GM18507 (cell line): ENCODE measurements around the gene PPP1R36.
"Not testable (repeated sequence)": the region's sequence is repeated elsewhere in the genome, so short reads cannot be mapped to it uniquely, and the experiment has no call there.

Experiments used
- DNase-seq: peaks from one replicate; pipeline ENCODE4 v3.0.0; 2011; ENCODE audit warnings: low read depth; ENCODE audit not compliant: insufficient read length; ENCODE audit errors: extremely low spot score
- FAIRE-seq: peaks from 2 replicates; lab custom pipeline; 2011; peaks lifted over from hg19 to GRCh38; lab: Jason Lieb, UNC

PPP1R36 gene

GRCh38 chr14:64604881-64605280 is 55.1 kb downstream of the PPP1R36 start:
- no peak for FAIRE-seq
- no peak for DNase-seq

GRCh38 chr14:64605926-64606685 is 56.3 kb downstream of the PPP1R36 start:
- DNase-seq: no peak
- no peak for FAIRE-seq

DNA sequence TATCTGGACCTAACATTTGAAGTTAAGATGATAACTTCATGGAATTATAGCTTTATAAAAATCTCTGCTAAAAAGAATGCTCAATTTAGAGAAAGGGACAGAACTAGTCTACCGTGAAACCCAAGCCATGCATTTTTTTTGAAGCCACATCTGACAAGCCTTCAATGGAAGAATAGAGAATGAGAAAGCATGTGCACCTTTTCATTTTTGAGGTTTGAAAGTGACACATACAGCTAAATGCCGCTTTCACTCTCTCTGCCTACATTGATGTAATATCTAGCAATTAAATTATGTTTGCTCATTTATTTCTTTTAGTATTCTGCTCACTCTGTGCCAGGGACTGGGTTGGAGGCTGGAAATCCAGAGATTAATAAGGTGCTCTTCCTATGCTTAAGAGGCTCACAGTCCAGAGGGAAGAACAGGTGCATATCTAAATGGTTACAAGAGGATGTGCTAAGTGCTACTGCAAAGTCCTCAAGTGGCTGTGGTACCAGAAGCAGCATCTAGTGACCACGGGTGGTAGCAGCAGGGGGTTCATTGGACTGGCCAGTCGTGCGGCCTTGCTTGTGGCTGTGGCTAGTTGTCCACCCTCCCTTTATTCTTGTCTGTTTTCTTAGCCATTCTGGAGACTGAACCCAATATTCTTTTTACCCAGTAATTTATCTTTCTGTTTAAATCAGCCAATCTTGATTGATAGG is 60.4 kb downstream of the PPP1R36 start:
- FAIRE-seq (no peak), DNase-seq (no peak)

- DNase-seq (no peak), FAIRE-seq (no peak)
These were observed 61.7 kb downstream of the PPP1R36 start for GRCh38 chr14:64611358-64612020.

GRCh38 chr14:64612021-64612380 is 62.2 kb downstream of the PPP1R36 start:
- FAIRE-seq (no peak), DNase-seq (no peak)

DNA sequence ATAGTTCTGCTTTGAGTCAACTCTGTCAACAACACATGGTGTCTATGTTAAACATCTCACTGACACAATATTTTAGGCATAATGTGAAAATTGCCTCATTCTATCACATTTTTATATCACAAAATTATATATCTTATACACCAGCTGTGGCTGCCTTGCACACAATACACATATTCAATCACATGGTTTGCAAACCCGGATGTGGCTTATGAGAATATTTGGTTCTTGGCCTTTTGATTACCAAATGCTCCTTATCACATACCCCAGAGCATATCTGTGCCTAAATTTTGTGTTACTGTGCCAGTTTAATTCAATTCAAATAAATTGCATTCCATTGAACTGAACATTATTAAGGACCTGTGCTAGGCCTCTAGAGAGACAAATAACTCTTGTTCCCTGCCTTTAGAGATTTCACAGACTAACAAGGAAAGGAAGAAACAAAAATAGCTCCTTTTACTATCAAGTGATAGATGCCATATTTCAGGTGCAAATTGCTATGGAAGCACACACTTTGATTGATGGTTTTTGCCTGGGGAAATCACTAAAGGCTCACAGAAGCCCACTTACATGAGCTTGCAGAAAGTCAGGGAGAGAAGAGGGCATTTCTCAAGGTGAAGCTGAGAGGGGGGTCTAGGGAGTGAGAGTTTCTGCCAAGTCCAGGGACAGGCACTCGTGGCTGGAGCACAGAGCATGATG is 63.4 kb downstream of the PPP1R36 start:
- no peak for FAIRE-seq

DNA sequence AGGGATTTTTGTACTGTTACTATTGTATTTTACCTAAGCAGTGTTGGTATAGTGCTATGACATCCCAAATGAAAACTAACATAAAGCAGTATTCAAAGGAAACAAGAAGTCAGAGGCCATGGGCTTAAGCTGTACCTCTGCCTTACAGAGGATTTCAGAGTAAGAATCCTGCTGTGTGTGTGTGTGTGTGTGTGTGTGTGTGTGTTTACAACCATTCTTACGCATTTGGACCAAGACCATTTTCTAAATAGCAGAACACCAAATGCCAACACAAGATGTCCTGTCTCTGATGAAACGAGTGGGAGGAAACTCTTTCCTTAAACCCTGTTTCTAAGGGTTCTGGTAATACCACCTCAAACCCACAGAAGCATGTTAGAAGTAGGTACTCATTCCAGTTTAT is 64.4 kb downstream of the PPP1R36 start:
- DNase-seq: no peak
- FAIRE-seq: no peak

More for the DNA sequence above, 63.4 kb downstream of the PPP1R36 start:
- no peak for DNase-seq

DNA sequence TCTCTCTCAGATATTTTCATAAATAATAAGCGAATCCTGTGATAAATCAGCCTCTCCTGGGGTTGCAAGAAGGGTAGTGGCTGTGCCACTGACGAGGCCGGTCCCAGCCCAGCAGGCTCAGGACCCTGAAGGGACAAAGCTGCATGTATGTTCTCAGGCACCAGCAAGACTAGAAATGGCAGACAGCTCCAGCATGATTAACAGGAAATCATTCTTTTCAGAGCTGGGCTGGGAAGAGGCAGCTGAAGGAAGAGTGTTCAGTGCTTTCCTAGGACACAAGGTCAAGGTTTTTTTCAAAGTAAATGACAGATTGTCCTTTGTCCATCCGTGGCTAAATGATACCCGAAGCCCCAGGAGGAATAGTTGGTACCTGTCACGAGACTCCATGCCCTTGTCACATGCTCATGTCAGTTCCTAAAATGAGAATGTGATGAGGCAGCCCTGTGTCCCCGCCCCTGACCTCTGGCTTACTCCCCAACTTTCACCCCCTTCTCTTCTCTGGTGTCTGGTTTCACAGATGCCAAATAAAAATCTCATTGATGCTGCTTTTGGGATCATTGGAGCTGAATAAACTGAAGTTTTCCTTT is 65.1 kb downstream of the PPP1R36 start:
- DNase-seq: no peak
- no peak for FAIRE-seq

DNA sequence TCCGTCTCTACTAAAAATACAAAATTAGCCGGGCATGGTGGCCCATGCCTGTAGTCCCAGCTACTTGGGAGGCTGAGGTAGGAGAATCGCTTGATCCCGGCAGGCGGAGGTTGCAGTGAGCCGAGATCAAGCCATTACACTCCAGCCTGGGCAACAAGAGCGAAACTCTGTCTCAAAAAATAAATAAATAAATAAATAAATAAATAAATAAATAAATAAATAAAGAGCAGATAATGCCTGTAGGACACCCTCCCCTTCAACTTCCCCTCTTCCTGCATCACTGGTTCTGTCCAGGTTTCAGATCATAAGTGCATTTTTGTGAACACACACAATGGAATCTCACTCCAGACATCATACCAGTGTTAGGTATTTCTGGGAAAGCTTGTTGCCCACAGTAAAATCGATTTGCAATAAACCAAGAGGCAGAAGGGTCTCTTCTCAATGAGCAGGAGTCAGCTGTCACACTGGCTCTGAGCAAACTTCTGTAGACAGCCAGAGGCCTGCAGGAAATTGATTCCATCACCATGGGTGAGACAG is 68.2 kb downstream of the PPP1R36 start:
- not testable (repeated sequence) for FAIRE-seq, DNase-seq

DNA sequence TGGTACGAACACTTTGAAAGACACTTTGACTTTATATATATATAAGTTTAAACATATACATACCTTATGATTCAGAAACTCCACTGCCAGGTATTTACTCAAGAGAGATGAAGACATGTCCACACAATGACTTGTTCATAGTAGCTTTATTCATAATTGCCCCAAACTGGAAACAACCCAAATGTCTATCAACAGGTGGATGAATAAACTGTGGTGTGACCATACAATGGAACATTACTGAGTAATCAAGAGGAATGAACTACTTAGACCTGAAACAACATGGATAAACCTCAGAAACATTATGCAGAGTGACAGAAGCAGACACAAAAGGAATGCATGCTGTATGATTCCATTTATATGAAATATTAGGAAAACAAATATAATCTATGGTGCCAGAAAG is 71.1 kb downstream of the PPP1R36 start:
- no peak for DNase-seq
- no peak for FAIRE-seq

DNA sequence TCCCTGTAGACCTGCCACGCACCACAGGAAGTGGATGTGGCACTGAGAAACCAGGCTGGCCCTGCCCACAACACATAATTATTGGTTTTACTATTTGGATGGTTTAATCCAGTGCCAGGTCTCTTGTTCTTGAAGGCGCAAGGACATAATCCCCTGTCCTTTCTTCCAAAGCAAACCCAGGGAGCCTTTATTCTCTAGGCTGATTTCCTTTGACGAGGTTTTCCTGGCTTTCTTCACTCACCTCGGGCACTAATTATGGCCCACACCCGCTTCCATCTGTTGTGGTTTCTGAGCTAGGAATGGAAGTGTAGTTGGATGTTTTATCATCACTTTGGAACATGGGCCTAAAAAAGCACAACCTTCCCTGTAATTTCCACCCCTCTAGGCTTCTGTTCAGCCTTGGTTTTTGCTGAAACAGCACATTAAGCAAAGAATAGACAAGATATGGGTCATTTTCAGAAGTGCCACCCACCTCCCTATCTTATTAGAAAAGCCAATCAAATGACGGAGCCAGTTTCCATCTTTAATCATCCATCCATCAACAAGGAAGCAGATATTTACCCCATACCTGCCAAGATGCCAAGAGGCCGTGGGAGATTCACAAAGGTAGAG is 73.9 kb downstream of the PPP1R36 start:
- DNase-seq (no peak), FAIRE-seq (no peak)

DNA sequence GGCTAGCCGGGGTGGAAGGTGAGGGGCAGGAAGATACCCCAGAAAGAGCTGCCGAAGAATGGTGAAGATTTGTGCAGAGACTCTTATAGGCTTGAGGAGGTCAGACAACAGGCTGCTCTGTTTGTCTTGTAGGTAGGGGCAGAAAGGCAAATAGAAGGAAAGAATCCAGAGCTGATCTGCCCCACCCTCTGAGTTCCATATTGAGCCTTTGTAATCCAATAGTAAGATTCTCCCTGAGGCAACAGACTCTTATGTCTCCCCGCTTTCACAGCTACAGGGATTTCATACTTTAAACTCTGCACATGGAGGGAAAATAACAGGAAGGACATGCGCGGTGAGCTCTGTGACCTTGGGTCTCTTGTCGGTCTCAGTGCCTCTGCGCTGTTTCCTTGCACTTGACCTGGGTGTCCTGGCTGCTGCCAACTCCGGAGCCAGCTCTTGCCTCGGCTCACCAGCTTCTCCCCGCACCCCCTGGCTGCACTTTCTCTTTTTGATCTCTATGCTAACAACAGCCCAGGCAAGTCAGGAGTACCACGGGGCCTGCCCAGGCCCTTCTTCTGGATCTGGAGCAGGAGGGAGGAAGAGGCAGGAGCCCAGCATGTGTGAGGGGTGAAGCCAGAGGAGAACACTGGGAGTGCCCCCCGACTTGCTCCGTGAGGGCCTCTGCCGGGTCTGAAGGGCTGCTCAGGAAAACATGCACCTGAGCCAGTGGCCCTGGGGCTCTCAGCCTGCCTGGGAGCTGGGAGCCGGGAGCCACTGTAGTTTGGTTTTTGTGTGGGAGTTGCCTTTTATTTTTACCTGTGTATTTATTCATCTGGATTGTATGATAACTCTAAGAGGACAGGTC is 75.8 kb downstream of the PPP1R36 start:
- no peak for DNase-seq
- no peak for FAIRE-seq

- DNase-seq: no peak
- FAIRE-seq: no peak
These were observed 79.2 kb downstream of the PPP1R36 start for GRCh38 chr14:64628940-64629408.

DNA sequence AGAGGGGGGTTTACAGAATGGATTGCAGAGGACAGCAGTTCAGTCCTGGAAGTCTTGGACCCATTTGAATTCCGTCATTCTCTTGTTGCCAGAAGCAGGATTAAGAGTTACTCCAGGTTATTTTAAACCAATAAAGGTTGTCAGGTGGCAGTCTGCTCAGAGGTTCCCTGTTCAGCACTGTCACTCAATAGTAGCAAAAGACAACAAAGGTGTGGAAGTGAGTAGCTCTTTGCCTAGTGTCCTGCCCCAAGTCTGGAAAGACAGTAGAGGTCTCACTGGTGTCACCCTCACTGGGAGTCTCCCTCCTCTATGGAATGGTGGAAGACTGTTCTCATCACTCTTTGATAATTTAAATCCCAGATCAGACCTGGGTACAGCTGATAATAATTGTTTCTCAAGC is 81.0 kb downstream of the PPP1R36 start:
- FAIRE-seq: no peak
- DNase-seq: no peak

- FAIRE-seq, DNase-seq: not testable (repeated sequence)
These were observed 81.5 kb downstream of the PPP1R36 start for GRCh38 chr14:64631222-64631621.

- no peak for DNase-seq
- no peak for FAIRE-seq
These were observed 82.3 kb downstream of the PPP1R36 start for GRCh38 chr14:64632056-64632455.

GRCh38 chr14:64634558-64634957 is 84.8 kb downstream of the PPP1R36 start:
- FAIRE-seq (no peak), DNase-seq (no peak)
